Measurements from ENCODE around the gene CHD5.

The CHD5 gene

GRCh38 chr1:6151291-6151822 lies 28.8 kb downstream of the CHD5 start:
- no peak overlapping the region for H3K4me3 ChIP-seq (ENCODE audit: low read depth, low read length)
- no peak for DNase-seq
- no peak overlapping the region for H3K27ac ChIP-seq
- TF ChIP-seq CTCF (IDR thresholded peaks at IDR 0.05; ENCODE audit: low read depth, low read length, missing control alignments) = no peak
- no peaks in the 10 kb centered on the region for H3K36me3 ChIP-seq (replicated peaks)
- in situ Hi-C loops (cut with HindIII; ENCODE audit: low pct_ligation_motif_present, low sequenced_read_pairs) = no loop called here
- H3K27me3 ChIP-seq (replicated peaks) = peaks cover 6% of the 10 kb centered on the region

- Histone ChIP-seq H3K4me3 (ENCODE audit: low read depth, low read length) (no peak overlapping the region), H3K27me3 (replicated peaks) (peaks cover 8% of the 10 kb centered on the region), H3K36me3 (replicated peaks) (no peaks in the 10 kb centered on the region), H3K27ac (no peak overlapping the region)
- in situ Hi-C loops (cut with HindIII; ENCODE audit: low pct_ligation_motif_present, low sequenced_read_pairs) = no loop called here
- no peak for DNase-seq
- no peak for TF ChIP-seq CTCF (IDR thresholded peaks at IDR 0.05; ENCODE audit: low read depth, low read length, missing control alignments)
These were observed 29.8 kb downstream of the CHD5 start for GRCh38 chr1:6150006-6150938.

- Histone ChIP-seq H3K4me3 (ENCODE audit: low read depth, low read length) (no peak overlapping the region), H3K27ac (no peak overlapping the region), H3K27me3 (replicated peaks) (peaks cover 12% of the 10 kb centered on the region), H3K36me3 (replicated peaks) (no peaks in the 10 kb centered on the region)
- in situ Hi-C loops (cut with HindIII; ENCODE audit: low pct_ligation_motif_present, low sequenced_read_pairs) = no loop called here
- no peak for TF ChIP-seq CTCF (IDR thresholded peaks at IDR 0.05; ENCODE audit: low read depth, low read length, missing control alignments)
- DNase-seq = no peak
These were observed 30.5 kb downstream of the CHD5 start for GRCh38 chr1:6149597-6149996.

- peak; percentile 22 for DNase-seq
- no peak for TF ChIP-seq CTCF (IDR thresholded peaks at IDR 0.05; ENCODE audit: low read depth, low read length, missing control alignments)
- peaks cover 14% of the 10 kb centered on the region for H3K27me3 ChIP-seq (replicated peaks)
- no peaks in the 10 kb centered on the region for H3K36me3 ChIP-seq (replicated peaks)
- H3K4me3 ChIP-seq (ENCODE audit: low read depth, low read length) = no peak overlapping the region
- no peak overlapping the region for H3K27ac ChIP-seq
- in situ Hi-C loops (cut with HindIII; ENCODE audit: low pct_ligation_motif_present, low sequenced_read_pairs) = no loop called here
These were observed 31.5 kb downstream of the CHD5 start for GRCh38 chr1:6148497-6149241.

- Histone ChIP-seq H3K27me3 (replicated peaks) (peaks cover 14% of the 10 kb centered on the region), H3K27ac (no peak overlapping the region), H3K36me3 (replicated peaks) (no peaks in the 10 kb centered on the region), H3K4me3 (ENCODE audit: low read depth, low read length) (no peak overlapping the region)
- no peak for TF ChIP-seq CTCF (IDR thresholded peaks at IDR 0.05; ENCODE audit: low read depth, low read length, missing control alignments)
- no peak for DNase-seq
- in situ Hi-C loops (cut with HindIII; ENCODE audit: low pct_ligation_motif_present, low sequenced_read_pairs) = no loop called here
These were observed 34.2 kb downstream of the CHD5 start for GRCh38 chr1:6145864-6146410.
